OCI-LY3 (cell line): Measurements from ENCODE around the gene LRP1B.

Experiments
- H2AFZ ChIP-seq: fragments of 200-600, 300-600 bp; shearing (Covaris generic); 2 replicates; pipeline ENCODE4 v1.6.0; 2014; ENCODE audit warnings: antibody characterized with exemption, low read depth, low read length
- H3K27ac ChIP-seq: fragments of 200-600, 300-600 bp; sonication (generic); 2 replicates; pipeline ENCODE4 v1.5.1; 2014; ENCODE audit warnings: mild to moderate bottlenecking, low read length, moderate library complexity, mixed read lengths
- H3K27me3 ChIP-seq: fragments of 200-600, 300-600 bp; sonication (generic); 2 replicates; pipeline ENCODE4 v1.6.1; 2014; ENCODE audit warnings: low read depth, low read length, mixed read lengths
- H3K36me3 ChIP-seq: fragments of 200-600, 300-600 bp; sonication (generic); replicated peaks from 2 replicates; pipeline ENCODE3; 2014; ENCODE audit warnings: low read depth, low read length, mixed read lengths
- H3K4me1 ChIP-seq: fragments of 300-600, 200-600 bp; sonication (generic); 2 replicates; pipeline ENCODE4 v1.6.1; 2014; ENCODE audit warnings: low read length, mixed read lengths
- H3K4me2 ChIP-seq: fragments of 200-600, 300-600 bp; sonication (generic); 2 replicates; pipeline ENCODE4 v1.6.1; 2014; ENCODE audit warnings: low read length, mixed read lengths
- H3K4me3 ChIP-seq: fragments of 300-600, 200-600 bp; sonication (generic); 2 replicates; pipeline ENCODE4 v1.5.1; 2014; ENCODE audit warnings: antibody characterized with exemption, mild to moderate bottlenecking, low read length, moderate library complexity
- H3K79me2 ChIP-seq: fragments of 300-600, 200-600 bp; shearing (Covaris generic); 2 replicates; pipeline ENCODE4 v1.6.1; 2014; ENCODE audit warnings: mild to moderate bottlenecking, low read length, mixed read lengths
- H3K9ac ChIP-seq: fragments of 300-600, 200-600 bp; shearing (Covaris generic); 2 replicates; pipeline ENCODE4 v1.6.0; 2014; ENCODE audit warnings: mild to moderate bottlenecking, low read length, moderate library complexity
- H3K9me3 ChIP-seq: fragments of 200-600, 300-600 bp; shearing (Covaris generic); 2 replicates; pipeline ENCODE4 v1.6.1; 2014; ENCODE audit warnings: low read length, mixed read lengths; ENCODE audit not compliant: insufficient read depth
- H4K20me1 ChIP-seq: fragments of 200-600, 300-600 bp; sonication (generic); 2 replicates; pipeline ENCODE4 v1.6.1; 2016; ENCODE audit warnings: low read length, mixed read lengths; ENCODE audit not compliant: insufficient read depth
- EZH2phosphoT487 ChIP-seq: fragments of 200-600 bp; shearing (Covaris generic); IDR thresholded peaks from 2 replicates; pipeline ENCODE4 v1.6.1; 2018; ENCODE audit warnings: antibody characterized with exemption, mixed run types, low read depth
- TF ChIP-seq, protein P1 (sequence below): fragments of 200-600, 300-600 bp; sonication (generic); IDR thresholded peaks from 2 replicates; pipeline ENCODE4 v1.5.1; 2014; ENCODE audit warnings: antibody characterized with exemption, low read length, low read depth

LRP1B gene

GRCh38 chr2:141055531-141055930 lies 1075.3 kb downstream of the LRP1B start:
- no peaks in the 10 kb centered on the region for H3K4me1 ChIP-seq
- H3K27ac ChIP-seq = no peak overlapping the region
- TF ChIP-seq, protein P1, sequence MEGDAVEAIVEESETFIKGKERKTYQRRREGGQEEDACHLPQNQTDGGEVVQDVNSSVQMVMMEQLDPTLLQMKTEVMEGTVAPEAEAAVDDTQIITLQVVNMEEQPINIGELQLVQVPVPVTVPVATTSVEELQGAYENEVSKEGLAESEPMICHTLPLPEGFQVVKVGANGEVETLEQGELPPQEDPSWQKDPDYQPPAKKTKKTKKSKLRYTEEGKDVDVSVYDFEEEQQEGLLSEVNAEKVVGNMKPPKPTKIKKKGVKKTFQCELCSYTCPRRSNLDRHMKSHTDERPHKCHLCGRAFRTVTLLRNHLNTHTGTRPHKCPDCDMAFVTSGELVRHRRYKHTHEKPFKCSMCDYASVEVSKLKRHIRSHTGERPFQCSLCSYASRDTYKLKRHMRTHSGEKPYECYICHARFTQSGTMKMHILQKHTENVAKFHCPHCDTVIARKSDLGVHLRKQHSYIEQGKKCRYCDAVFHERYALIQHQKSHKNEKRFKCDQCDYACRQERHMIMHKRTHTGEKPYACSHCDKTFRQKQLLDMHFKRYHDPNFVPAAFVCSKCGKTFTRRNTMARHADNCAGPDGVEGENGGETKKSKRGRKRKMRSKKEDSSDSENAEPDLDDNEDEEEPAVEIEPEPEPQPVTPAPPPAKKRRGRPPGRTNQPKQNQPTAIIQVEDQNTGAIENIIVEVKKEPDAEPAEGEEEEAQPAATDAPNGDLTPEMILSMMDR = no peak
- no peak for TF ChIP-seq EZH2phosphoT487
- no peak overlapping the region for H2AFZ ChIP-seq
- H3K36me3 ChIP-seq = no peaks in the 10 kb centered on the region
- H3K9me3 ChIP-seq = no peaks in the 10 kb centered on the region
- no peak overlapping the region for H3K9ac ChIP-seq
- H3K4me3 ChIP-seq = no peak overlapping the region
- no peaks in the 10 kb centered on the region for H4K20me1 ChIP-seq
- H3K79me2 ChIP-seq = no peaks in the 10 kb centered on the region
- no peak overlapping the region for H3K4me2 ChIP-seq
- H3K27me3 ChIP-seq = no peaks in the 10 kb centered on the region

- TF ChIP-seq EZH2phosphoT487 = no peak
- TF ChIP-seq, protein P1 = no peak
- no peaks in the 10 kb centered on the region for H3K4me1 ChIP-seq
- no peak overlapping the region for H3K4me2 ChIP-seq
- H3K4me3 ChIP-seq = no peak overlapping the region
- no peaks in the 10 kb centered on the region for H3K36me3 ChIP-seq
- no peak overlapping the region for H3K9ac ChIP-seq
- no peaks in the 10 kb centered on the region for H3K79me2 ChIP-seq
- H3K9me3 ChIP-seq = no peaks in the 10 kb centered on the region
- H4K20me1 ChIP-seq = no peaks in the 10 kb centered on the region
- H3K27ac ChIP-seq = no peak overlapping the region
- H2AFZ ChIP-seq = no peak overlapping the region
- H3K27me3 ChIP-seq = no peaks in the 10 kb centered on the region
Measured at GRCh38 chr2:141048951-141049350, 1081.9 kb downstream of the LRP1B start.

DNA sequence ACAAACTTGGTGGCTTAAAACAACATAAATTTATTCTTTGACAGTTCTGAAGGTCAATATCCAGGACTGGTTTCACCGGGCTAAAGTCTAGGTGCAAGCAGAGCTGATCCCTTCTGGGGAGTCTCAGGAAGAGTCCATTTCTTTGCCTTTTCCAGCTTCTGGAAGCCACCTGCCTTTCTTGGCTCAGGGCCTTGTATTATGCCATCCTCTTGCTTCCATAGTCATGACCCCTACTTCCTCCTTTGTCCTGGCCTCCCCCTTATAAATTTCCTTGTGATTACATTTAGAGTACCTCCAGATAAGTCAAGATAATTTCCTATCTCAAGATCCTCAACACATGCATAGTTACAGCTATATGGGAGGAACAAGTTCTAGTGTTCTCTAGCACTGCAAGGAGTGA lies 1089.5 kb downstream of the LRP1B start:
- Histone ChIP-seq H3K4me2 (no peak overlapping the region), H3K27me3 (no peaks in the 10 kb centered on the region), H3K4me3 (no peak overlapping the region), H3K4me1 (no peaks in the 10 kb centered on the region), H3K9ac (no peak overlapping the region), H4K20me1 (no peaks in the 10 kb centered on the region), H3K27ac (no peak overlapping the region), H2AFZ (no peak overlapping the region), H3K79me2 (no peaks in the 10 kb centered on the region), H3K36me3 (no peaks in the 10 kb centered on the region), H3K9me3 (no peaks in the 10 kb centered on the region)
- TF ChIP-seq EZH2phosphoT487 = no peak
- TF ChIP-seq, protein P1 = no peak

- Histone ChIP-seq H3K79me2 (no peaks in the 10 kb centered on the region), H3K36me3 (no peaks in the 10 kb centered on the region), H3K9me3 (no peaks in the 10 kb centered on the region), H3K27ac (no peak overlapping the region), H3K27me3 (no peaks in the 10 kb centered on the region), H2AFZ (no peak overlapping the region), H4K20me1 (no peaks in the 10 kb centered on the region), H3K9ac (no peak overlapping the region), H3K4me1 (no peaks in the 10 kb centered on the region), H3K4me3 (no peak overlapping the region), H3K4me2 (no peak overlapping the region)
- TF ChIP-seq, protein P1 = no peak
- TF ChIP-seq EZH2phosphoT487 = no peak
Measured at GRCh38 chr2:141038341-141038740, 1092.5 kb downstream of the LRP1B start.
